Small intestine (tissue), 16 donors: ENCODE results near the gene AKR1B1. TPM values are rescaled to one million over a fixed set of nuclear protein-coding genes. Genes with fewer than 3 reads are reported as not detected.

Source experiments
- DNase-seq, 2 donors: peaks; one replicate each; pipeline versions ENCODE4 v3.0.0 to v3.0.0-alpha.2; 2013
- FAIRE-seq: peaks from 2 replicates; lab custom pipeline; 2012; peaks lifted over from hg19 to GRCh38; lab: Jason Lieb, UNC
- H3K27ac ChIP-seq, 3 donors: one replicate each; pipeline ENCODE4 v1.5.1; 2013; ENCODE audit warnings: low read length in 2 of 3, mild to moderate bottlenecking in 2 of 3, control low read depth in 1 of 3, inconsistent platforms in 1 of 3, low read depth in 1 of 3, moderate library complexity in 1 of 3
- H3K27me3 ChIP-seq, 3 donors: one replicate each; pipeline ENCODE4 v1.6.1; 2013; ENCODE audit warnings: low read length in 3 of 3, inconsistent platforms in 1 of 3; ENCODE audit not compliant: control insufficient read depth in 3 of 3, insufficient read depth in 3 of 3
- H3K36me3 ChIP-seq, 3 donors: one replicate each; pipeline ENCODE4 v1.6.1; 2013; ENCODE audit warnings: low read length in 3 of 3, inconsistent platforms in 1 of 3, low read depth in 1 of 3, mild to moderate bottlenecking in 1 of 3, moderate library complexity in 1 of 3; ENCODE audit not compliant: control insufficient read depth in 3 of 3, insufficient read depth in 2 of 3
- H3K4me1 ChIP-seq, 3 donors: one replicate each; pipeline ENCODE4 v1.6.1; 2013; ENCODE audit warnings: low read length in 2 of 3, inconsistent platforms in 1 of 3, low read depth in 1 of 3, mild to moderate bottlenecking in 1 of 3, moderate library complexity in 1 of 3; ENCODE audit not compliant: control insufficient read depth in 3 of 3, insufficient read depth in 2 of 3
- H3K4me3 ChIP-seq, 3 donors: one replicate each; pipeline ENCODE4 v1.5.1; 2013; ENCODE audit warnings: low read length in 3 of 3, control low read depth in 1 of 3, inconsistent platforms in 1 of 3, low read depth in 1 of 3, mild to moderate bottlenecking in 1 of 3, moderate library complexity in 1 of 3
- H3K9me3 ChIP-seq, 2 donors: one replicate each; pipeline ENCODE4 v1.6.1; 2013; ENCODE audit warnings: low read depth in 1 of 2, low read length in 1 of 2; ENCODE audit not compliant: control insufficient read depth in 2 of 2, insufficient read depth in 1 of 2
- WGBS, 3 donors: extraction: QIAGEN DNeasy Blood & Tissue Kit; methylation state at CpG; one replicate each; pipeline ENCODE4 v1.1.7; 2013; 5-methylcytosine and 5-hydroxymethylcytosine counted together
- long read RNA-seq, 10 donors: transcript quantifications; one replicate each; lab custom pipeline, GENCODE V29; 2026
- polyA plus RNA-seq, 4 donors: library from polyadenylated mRNA; stranded (reverse) in 3 of 4; unstranded in 1 of 4; fragments of 200-250 nt in 3 of 4; fragments of 120-200 nt in 1 of 4; gene quantifications; one replicate each; pipeline versions ENCODE4 v1.2.1 to v1.2.3, GENCODE V29; 2013
- donor health status: healthy with polysubstance abuse.
- donor health status: control.
- donor health status: control.
- donor health status: Bipolar disorder and iron deficiency.
- donor health status: healthy.

Gene AKR1B1
- 10 to 100 TPM; 10.3 to 57.6 (median 28.3) TPM for polyA plus RNA-seq
- long read RNA-seq, donor 1, transcript AKR1B1-201 (10 exons, 1,409 nt), result major isoform, 32 of 56 reads
- long read RNA-seq, donor 1, partial matches to known transcripts, result 22 of 56 reads
- long read RNA-seq, donor 1, other reads (novel, unspliced or antisense), result 0 of 56 reads
- long read RNA-seq, donor 2, partial matches to known transcripts, result 82 of 85 reads
- long read RNA-seq, donor 2, other reads (novel, unspliced or antisense), result 0 of 85 reads
- long read RNA-seq, donor 3, transcript AKR1B1-201 (10 exons, 1,409 nt), result major isoform, 9 of 88 reads
- long read RNA-seq, donor 3, partial matches to known transcripts, result 71 of 88 reads
- long read RNA-seq, donor 3, other reads (novel, unspliced or antisense), result 8 of 88 reads
- long read RNA-seq, donor 4, result 0 reads
- long read RNA-seq, donor 5, partial matches to known transcripts, result 7 of 9 reads
- long read RNA-seq, donor 5, other reads (novel, unspliced or antisense), result 0 of 9 reads
- long read RNA-seq, donor 6, transcript AKR1B1-201 (10 exons, 1,409 nt), result major isoform, 6 of 43 reads
- long read RNA-seq, donor 6, partial matches to known transcripts, result 34 of 43 reads
- long read RNA-seq, donor 6, other reads (novel, unspliced or antisense), result 0 of 43 reads
- long read RNA-seq, donor 7, transcript AKR1B1-201 (10 exons, 1,409 nt), result major isoform, 60 of 73 reads
- long read RNA-seq, donor 7, partial matches to known transcripts, result 10 of 73 reads
- long read RNA-seq, donor 7, other reads (novel, unspliced or antisense), result 0 of 73 reads
- long read RNA-seq, donor 8, transcript AKR1B1-201 (10 exons, 1,409 nt), result major isoform, 7 of 7 reads
- long read RNA-seq, donor 8, partial matches to known transcripts, result 0 of 7 reads
- long read RNA-seq, donor 8, other reads (novel, unspliced or antisense), result 0 of 7 reads
- long read RNA-seq, donor 9, partial matches to known transcripts, result 0 of 2 reads
- long read RNA-seq, donor 9, other reads (novel, unspliced or antisense), result 0 of 2 reads
- long read RNA-seq, donor 10, transcript AKR1B1-201 (10 exons, 1,409 nt), result major isoform, 24 of 41 reads
- long read RNA-seq, donor 10, partial matches to known transcripts, result 8 of 41 reads
- long read RNA-seq, donor 10, other reads (novel, unspliced or antisense), result 7 of 41 reads

GRCh38 chr7:134458806-134459698 is at the start of gene AKR1B1:
Gene AKR1B1, minus strand, starts transcription at chr7:134459100. Its CDS starts 38 bp downstream, at chr7:134459062.
- FAIRE-seq (no peak), DNase-seq (peak; percentile 61 to 83)
- H3K4me1 ChIP-seq, result no peaks in the 10 kb centered on the region
- WGBS, 3 donors, result 2% methylated on average over 39 to 61 of the region's 61 CpGs
- H3K27ac ChIP-seq, result peak within 1 kb of the TSS; percentile 34 to 92 (median 52)
- H3K9me3 ChIP-seq, result peaks cover 2 to 12% of the 10 kb centered on the region in 2 donors
- H3K36me3 ChIP-seq, result peaks cover 0 to 3% (median 0%) of the 10 kb centered on the region in 3 donors
- peak within 1 kb of the TSS; percentile 59 to 83 (median 65) for H3K4me3 ChIP-seq
- H3K27me3 ChIP-seq, result peaks cover 0 to 12% (median 0%) of the 10 kb centered on the region in 3 donors

GRCh38 chr7:134505856-134506255 is 47.0 kb upstream of the AKR1B1 start:
- FAIRE-seq (no peak), DNase-seq (no peak)
- H3K27me3 ChIP-seq, result peaks cover 0 to 3% (median 0%) of the 10 kb centered on the region in 3 donors
- no peaks in the 10 kb centered on the region for H3K9me3 ChIP-seq
- 69 to 82% (median 79%) methylated on average over 4 of the region's 4 CpGs for WGBS, 3 donors
- H3K4me3 ChIP-seq, result no peak overlapping the region
- H3K4me1 ChIP-seq, result no peaks in the 10 kb centered on the region
- no peak overlapping the region for H3K27ac ChIP-seq
- no peaks in the 10 kb centered on the region for H3K36me3 ChIP-seq

- 69 to 80% (median 76%) methylated on average over 3 of the region's 3 CpGs for WGBS, 3 donors
- no peaks in the 10 kb centered on the region for H3K9me3 ChIP-seq
- no peaks in the 10 kb centered on the region for H3K36me3 ChIP-seq
- DNase-seq (no peak), FAIRE-seq (no peak)
- no peaks in the 10 kb centered on the region for H3K4me1 ChIP-seq
- no peak overlapping the region for H3K27ac ChIP-seq
- H3K4me3 ChIP-seq, result no peak overlapping the region
- H3K27me3 ChIP-seq, result peaks cover 0 to 3% (median 0%) of the 10 kb centered on the region in 3 donors
Measured at GRCh38 chr7:134504660-134505164, 45.8 kb upstream of the AKR1B1 start.

DNA sequence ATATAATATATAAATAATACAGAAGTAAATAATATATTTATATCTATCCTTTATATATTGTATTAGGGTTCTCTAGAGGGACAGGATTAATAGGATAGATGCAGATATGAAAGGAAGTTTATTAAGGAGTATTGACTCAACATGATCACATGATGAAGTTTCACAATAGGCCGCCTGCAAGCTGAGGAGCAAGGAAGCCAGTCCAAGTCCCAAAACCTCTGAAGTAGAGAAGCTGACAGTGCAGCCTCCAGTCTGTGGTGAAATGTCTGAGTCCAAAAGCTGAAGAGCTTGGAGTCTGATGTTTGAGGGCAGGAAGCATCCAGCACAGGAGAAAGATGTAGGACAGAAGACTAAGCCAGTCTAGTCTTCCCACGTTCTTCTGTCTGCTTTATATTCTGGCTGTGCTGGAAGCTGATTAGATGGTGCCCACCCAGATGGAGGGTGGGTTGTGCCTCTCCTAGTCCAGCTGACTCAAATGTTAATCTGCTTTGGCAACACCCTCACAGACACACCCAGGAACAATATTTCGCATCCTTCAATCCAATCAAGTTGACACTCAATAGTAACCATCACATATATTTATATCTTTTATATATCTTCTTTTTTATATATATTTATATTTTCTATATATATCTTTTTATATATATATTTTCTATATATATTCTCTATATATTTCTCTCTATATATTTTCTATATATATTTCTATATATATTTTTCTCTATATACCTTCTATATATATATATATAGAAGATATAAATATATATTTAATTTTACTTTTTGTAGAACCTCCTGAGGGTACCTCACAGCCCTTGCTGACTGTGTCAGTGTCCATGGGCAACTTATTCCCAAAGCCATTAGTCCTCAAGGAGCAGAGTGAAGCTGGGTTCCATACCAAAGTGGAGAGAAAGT is 43.8 kb upstream of the AKR1B1 start:
- Histone ChIP-seq H3K9me3 (no peaks in the 10 kb centered on the region), H3K36me3 (no peaks in the 10 kb centered on the region), H3K27me3 (peaks cover 0 to 4% (median 0%) of the 10 kb centered on the region in 3 donors), H3K4me1 (no peaks in the 10 kb centered on the region), H3K4me3 (no peak overlapping the region), H3K27ac (peak overlapping the region in 1 of 3 donors; percentile 68)
- 53 to 67% (median 62%) methylated on average over 3 of the region's 3 CpGs for WGBS, 3 donors
- DNase-seq (peak in 1 of 2 donors; percentile 37), FAIRE-seq (no peak)

DNA sequence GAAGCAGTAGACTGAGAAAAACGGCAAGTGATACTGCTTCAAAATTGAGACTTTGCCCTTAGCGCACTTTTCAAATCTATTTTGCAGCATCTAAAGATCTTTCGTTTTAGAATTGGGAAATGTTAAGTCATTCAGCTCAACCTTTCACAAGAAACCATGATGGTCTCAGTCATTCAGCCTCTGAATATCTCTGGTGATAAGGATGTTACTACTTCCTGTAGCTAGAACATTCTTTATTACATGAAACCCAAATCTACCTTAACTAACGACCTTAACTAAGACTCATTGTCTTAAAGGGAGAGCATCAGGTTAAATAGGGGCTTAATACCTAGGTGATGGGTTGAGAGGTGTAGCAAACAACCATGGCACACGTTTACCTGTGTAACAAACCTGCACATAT is 42.1 kb upstream of the AKR1B1 start:
- DNase-seq (no peak), FAIRE-seq (no peak)
- no peaks in the 10 kb centered on the region for H3K36me3 ChIP-seq
- no peak overlapping the region for H3K27ac ChIP-seq
- H3K4me1 ChIP-seq, result no peaks in the 10 kb centered on the region
- WGBS, 3 donors, result 51 to 64% (median 55%) methylated on average over 5 of the region's 5 CpGs
- peaks cover 0 to 4% (median 0%) of the 10 kb centered on the region in 3 donors for H3K27me3 ChIP-seq
- H3K9me3 ChIP-seq, result no peaks in the 10 kb centered on the region
- H3K4me3 ChIP-seq, result no peak overlapping the region

GRCh38 chr7:134500406-134500805 is 41.5 kb upstream of the AKR1B1 start:
- FAIRE-seq (no peak), DNase-seq (no peak)
- no peaks in the 10 kb centered on the region for H3K4me1 ChIP-seq
- no peaks in the 10 kb centered on the region for H3K9me3 ChIP-seq
- H3K27me3 ChIP-seq, result peaks cover 0 to 4% (median 0%) of the 10 kb centered on the region in 3 donors
- no peak overlapping the region for H3K27ac ChIP-seq
- no peaks in the 10 kb centered on the region for H3K36me3 ChIP-seq
- WGBS, 3 donors, result 84 to 90% (median 86%) methylated on average over 2 of the region's 2 CpGs
- no peak overlapping the region for H3K4me3 ChIP-seq

GRCh38 chr7:134495546-134495945 is 36.6 kb upstream of the AKR1B1 start:
- no peak overlapping the region for H3K4me3 ChIP-seq
- DNase-seq, result no peak
- FAIRE-seq, result no peak
- peaks cover 0 to 4% (median 0%) of the 10 kb centered on the region in 3 donors for H3K27me3 ChIP-seq
- WGBS, 3 donors, result 63 to 78% (median 64%) methylated on average over 1 of the region's 1 CpG
- H3K4me1 ChIP-seq, result no peaks in the 10 kb centered on the region
- H3K27ac ChIP-seq, result no peak overlapping the region
- H3K9me3 ChIP-seq, result no peaks in the 10 kb centered on the region
- no peaks in the 10 kb centered on the region for H3K36me3 ChIP-seq
